Esophagus muscularis mucosa (tissue), 2 donors: ENCODE measurements around the gene SLC35B4.

ENCODE experiments used
- POLR2A ChIP-seq: fragments of 450-650 bp; IDR thresholded peaks from one replicate; pipeline ENCODE4 v1.6.1; 2017; ENCODE audit warnings: antibody characterized with exemption, moderate library complexity, mild to moderate bottlenecking, low read depth
- POLR2AphosphoS5 ChIP-seq, 2 donors: sonication (generic); formaldehyde crosslinking; IDR thresholded peaks; one replicate each; pipeline ENCODE4 v1.6.1; 2017; ENCODE audit warnings: antibody characterized with exemption in 2 of 2

DNA sequence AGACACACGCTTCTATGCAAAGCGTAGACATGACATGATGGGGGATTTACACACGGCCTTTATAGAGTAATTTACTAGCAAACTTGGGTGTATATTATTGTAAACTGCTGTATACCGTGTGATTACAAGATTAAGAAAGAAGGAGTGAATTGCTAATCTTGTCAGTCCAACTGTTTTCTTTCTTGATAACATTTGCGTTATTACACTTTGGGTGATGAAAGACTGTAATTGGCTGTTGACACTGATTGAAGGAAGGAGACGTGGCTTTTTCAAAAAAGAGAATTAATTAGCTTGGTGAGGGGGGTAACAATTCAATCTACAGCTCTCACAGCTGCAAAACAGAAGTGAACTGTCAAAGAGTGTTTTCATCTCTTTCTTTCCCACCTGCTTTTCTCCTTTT lies 32.7 kb downstream of the SLC35B4 start:
- TF ChIP-seq POLR2A (no peak), POLR2AphosphoS5 (IDR thresholded peaks at IDR 0.05) (no peak)
